GM19397 (cell line): ENCODE results near the gene ROBO1.

Experiments used
- ATAC-seq: cut with Tn5 transposase; IDR thresholded peaks from one replicate; pipeline ENCODE4 v1.9.1; 2021; ENCODE audit warnings: mild to moderate bottlenecking, moderate library complexity; ENCODE audit not compliant: unreplicated experiment

ROBO1 gene

DNA sequence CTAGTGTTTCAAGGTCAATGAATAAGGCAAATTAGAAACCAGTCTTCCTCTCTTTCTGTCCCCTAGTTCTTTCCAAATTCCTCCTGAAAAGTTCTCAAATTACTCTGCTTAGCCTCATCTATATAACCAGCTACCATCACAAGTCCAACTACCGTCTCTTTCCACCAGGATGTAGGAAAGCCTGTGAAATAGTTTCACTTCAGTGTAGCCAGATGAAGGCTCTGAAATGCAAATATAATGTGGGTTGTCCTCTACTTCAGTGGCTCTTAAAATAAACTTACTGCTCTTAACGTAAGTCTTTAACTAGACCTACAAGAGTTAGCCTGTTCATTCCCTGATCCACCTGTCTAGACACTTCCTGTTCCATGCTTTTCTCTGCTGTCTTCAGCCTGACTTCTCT is 827.7 kb downstream of the ROBO1 start:
- no peak for ATAC-seq

DNA sequence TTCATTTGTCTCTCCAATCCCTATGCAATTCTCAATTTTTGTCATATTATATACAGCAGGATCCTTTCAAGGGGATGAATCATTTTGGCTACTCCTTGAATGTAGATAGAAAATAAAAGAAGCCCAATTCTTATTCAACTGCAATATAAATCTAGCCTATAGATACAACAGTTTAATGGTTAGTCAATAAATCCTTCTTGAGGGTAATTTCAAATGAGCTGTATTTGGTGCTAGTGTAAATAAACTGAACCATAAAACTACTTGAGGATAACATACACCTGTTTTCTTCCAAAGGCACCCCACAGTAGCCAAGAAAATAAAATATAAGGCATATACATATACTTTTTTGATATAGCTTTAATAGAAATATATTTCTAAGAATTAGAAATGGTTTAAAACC is 830.3 kb downstream of the ROBO1 start:
- no peak for ATAC-seq

DNA sequence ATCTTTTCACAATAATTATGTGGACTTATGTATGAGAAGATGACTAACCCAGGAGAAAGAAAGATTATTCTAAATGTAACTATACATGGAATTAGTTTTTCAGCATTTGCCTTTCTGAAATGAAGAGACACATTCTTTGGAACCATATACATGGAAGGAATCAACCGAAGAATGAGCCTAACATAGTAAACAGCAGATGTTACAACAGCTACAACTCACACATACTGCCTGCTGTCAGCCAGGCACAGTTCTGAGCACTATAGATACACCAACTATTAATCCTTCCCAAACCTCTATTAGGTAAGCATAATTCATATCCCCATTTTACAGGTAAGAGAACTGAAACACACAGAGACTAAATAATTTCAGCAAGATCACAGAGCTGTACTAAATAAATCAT is 840.0 kb downstream of the ROBO1 start:
- ATAC-seq, result no peak

DNA sequence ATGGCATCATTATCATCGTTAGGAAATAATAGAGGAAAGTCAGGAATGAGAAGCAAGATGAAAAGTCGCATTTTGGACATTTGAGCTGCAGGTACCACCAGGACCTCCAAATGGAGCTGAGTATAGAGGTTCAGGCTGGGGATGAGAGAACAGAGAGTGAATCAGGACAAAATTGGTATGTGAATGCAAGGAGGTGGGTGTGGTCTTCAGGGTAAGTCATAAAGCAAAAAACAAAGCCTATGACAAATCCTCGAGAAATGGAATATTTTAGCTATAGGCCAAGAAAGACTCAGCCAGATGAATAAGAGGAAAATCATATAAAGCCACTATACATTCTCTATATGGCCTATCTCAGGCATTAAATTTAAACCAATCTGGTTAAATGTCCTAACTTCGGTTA is 841.3 kb downstream of the ROBO1 start:
- no peak for ATAC-seq

DNA sequence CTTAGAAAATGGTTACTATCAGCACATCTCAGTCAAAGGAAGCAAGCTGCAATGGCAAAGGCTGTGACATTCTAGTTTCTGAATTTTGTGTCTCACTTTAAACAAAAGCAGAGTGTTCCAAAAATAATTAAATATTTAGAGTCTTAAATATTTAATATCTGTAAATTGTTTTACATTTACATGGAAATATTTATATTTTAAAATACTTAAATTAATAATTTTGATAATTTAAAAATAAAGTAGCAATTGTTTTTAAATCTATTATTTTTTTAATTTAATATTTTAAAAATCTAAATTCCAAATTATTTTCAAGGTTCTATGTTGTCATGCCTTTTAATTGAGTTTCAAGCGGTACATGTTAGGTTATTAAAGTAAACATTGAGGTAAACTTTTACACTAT is 843.1 kb downstream of the ROBO1 start:
- ATAC-seq, result no peak

DNA sequence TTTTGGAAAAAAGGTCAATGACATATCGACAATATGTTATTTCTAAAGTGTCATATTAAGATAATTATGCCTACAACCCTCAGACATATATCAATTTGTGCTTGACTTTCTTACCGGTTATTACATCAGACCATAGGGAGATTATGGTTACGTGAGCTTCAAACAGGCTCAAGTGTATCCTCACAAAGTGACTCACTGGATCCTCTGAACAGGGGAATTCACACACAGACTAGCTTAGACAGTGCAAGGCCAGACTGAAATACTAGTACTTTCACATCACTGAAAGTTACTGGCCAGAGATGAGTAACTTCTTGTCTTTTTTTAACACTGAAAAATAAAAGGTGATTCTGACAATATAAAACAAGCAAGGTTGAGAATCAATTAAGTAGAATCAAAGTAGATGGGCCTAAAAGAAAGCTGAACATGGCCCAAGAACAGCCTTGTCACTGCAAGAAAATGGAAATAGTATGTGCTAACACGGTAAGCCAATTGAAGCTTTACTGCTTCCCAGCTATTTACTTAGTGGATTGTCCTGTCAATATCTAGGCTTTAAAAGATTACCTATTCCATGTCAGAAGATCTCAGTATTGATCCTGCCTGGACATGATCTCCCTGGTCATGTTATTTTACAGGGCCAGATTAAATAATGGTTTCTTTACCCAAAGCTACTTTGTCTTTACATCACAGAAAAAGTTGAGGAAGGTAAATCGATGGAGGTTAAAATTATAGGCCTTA is 848.6 kb downstream of the ROBO1 start:
- no peak for ATAC-seq

DNA sequence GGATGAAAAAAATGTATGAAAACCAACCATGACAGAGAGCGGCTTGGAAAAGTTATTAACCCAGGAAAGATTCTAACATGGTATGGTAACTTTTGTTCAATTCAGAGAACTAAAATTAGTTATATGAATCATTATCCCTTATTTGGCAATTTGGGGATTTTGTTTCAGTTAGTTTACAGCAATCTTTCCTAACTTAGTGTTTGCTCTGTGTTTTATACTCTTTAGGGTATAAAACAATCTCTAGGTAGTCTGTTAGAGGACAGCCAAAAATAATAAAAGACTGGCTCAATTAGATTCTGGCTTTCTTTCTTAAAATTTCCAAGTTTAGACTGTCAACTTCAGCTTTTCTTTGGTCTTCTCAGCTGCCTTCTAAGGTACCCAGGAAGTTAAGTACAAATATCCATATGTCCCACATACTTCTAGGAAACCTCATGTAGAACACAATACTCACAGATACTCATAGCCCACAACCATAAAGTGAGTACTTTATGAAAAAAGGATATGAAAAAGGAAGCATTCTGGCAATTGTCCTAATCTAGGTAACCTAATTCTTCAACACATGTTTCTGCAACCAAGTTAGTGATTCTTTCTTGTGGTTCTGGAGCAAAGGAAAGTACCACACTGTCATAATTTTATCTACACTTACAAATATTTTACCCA is 849.3 kb downstream of the ROBO1 start:
- ATAC-seq, result no peak

DNA sequence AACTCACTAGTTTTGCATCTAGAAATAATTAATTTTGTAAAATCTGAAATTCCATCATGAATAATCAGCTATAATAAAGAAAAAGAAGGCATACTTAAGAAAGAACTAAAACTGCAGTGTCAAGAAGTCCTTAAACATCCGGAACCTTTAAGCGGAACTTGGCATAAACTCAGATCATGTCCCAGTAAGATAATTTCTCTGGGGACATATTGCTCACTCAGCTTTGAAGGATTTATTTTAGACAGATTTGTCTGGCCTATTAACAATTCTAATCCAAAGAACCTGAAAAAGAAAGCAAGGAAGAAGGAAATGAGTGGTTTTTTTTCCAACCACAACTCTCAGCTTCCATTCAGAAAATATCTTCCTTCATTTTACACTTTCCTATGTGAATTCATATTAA is 850.3 kb downstream of the ROBO1 start:
- ATAC-seq, result no peak

DNA sequence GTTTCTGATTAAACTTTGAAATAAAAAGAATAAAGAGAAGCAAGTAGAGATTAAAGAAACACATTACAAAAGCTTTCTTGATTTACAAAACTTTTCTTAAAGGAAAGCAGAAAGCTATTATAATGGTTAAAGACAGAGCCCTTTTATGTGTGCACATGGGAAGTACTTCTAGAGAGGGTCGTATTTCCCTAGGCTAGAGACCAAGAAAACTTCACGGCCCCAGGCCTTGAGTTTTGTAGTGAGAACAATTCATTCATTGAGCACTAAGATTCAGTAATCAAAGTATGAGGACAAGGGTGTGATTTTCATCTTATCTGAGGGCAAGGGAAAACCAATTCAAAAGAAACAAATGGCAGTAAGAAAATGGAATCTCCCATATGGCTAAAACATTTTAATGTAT is 854.1 kb downstream of the ROBO1 start:
- ATAC-seq, result no peak

DNA sequence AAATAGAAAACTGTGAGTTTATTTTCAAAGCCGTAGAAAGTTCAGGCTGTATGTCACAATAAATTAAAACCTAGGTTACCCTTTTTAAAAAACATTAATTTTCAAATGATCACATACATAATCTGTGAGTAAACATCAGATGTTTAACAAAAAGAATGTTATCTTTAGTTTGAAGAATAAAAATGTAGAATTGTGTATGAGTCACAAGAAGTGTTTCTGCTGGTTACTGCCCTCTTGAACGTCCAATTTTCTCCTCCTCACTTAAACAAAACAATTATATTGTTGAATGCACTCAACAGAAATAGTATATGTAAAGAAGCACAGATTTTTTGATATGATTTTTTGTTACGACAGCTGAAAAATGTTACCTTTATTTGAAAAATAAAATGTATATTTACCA is 855.1 kb downstream of the ROBO1 start:
- no peak for ATAC-seq

DNA sequence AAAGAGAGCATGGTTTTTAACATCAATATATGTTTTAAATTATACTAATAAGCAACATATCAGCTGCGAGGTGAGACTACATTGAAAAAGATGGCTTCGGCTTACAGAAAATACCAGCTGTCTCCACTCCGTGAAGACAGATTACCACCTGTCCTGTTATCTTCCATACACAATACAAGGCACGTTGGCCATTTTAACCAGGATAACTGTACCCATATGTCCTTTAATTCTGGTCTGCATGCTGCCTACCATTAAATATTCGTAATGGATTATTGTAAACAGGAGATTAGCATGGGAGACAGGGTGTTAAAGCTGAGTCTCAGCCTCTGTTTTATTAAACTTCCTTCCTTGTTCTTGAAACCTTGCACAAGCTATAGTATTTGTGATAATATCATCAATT is 855.5 kb downstream of the ROBO1 start:
- no peak for ATAC-seq

DNA sequence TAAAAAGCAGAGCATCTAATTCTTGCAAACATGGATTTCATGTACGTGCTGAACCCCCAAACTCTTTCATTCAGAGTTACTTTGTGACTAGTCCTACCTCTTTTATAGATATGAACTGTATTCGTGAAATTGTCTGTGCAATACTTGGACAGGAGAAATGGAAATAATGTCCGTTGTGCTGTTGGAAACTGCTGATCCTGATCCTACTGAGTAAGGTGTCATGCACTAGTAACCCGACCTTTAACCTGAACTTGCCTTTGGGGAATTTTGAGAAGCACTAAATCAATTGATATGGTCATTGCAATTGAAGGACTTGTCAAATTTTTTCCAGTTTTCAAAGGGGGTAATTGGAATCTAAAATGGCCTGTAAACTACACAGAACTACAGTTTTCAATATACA is 856.4 kb downstream of the ROBO1 start:
- ATAC-seq, result no peak

DNA sequence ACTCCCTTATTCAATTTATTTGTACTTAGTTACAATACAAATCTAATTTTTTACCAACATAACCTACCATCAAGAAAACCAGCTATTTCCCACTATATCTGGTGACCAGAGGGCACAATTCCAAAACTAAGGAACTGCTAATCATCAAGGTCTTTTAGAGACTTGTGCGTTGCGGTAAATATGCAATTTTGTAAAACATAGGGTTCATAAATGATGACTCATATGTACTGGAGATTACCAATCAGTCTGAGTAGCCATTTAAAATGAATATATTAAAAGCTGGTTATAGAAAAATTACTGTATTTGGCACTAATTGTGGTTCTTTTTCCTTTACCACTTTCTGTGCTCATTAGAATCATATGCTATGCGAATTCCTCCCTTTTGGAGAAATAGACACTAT is 859.6 kb downstream of the ROBO1 start:
- ATAC-seq, result no peak

DNA sequence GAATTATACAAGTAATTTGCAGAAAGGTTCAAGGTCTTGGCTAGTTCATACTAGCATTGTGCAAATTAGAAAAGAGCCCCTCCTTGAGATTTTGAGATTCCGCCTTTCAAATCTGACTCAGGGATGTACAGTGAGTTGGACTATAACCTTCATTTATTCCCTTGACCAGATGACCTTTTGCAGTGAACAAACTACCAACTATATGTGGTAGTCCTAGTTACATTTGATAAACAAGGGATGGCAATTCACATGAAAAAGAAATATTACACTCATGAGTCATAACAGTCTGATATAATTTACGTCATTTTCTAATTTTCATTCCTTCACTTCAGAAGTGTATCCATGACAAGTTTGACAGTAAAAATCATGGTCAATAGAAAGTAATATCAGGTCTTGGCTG is 860.4 kb downstream of the ROBO1 start:
- ATAC-seq, result no peak

DNA sequence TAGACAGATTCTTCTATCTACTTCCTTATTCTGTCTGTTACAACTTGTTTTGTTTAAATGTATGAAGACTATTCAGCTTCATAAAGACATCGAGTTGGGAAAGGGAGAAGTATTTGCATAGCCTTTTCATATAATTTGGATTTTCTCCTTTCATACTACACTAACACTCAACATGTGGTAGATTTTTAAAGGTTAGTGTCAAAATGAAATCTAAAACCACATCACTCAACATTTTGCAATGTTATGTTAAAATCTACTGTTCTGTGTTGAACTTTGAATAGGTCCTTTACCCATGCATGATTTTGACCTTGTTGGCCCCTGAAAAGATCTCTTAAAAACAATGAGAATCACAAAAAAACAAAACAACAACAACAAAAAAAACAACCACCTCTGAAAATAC is 860.9 kb downstream of the ROBO1 start:
- ATAC-seq, result no peak

DNA sequence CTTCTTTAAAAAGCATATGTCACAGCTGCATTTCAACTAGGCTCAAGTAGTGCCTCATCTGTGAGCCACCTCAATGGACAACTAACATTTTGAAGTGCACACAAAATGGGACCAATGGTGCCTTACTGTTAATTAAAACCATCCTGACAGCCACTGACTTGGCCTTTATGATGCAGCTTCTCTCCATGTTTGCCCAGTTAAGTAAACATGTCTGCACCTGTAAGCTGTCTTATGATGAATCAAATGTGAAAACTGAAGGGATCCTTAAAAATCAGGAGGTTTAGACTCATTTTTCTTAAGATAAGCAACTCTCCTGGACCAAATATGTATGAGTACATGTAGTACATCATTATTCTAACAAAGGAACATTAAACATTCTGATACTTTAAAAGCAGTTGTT is 861.6 kb downstream of the ROBO1 start:
- ATAC-seq, result no peak

DNA sequence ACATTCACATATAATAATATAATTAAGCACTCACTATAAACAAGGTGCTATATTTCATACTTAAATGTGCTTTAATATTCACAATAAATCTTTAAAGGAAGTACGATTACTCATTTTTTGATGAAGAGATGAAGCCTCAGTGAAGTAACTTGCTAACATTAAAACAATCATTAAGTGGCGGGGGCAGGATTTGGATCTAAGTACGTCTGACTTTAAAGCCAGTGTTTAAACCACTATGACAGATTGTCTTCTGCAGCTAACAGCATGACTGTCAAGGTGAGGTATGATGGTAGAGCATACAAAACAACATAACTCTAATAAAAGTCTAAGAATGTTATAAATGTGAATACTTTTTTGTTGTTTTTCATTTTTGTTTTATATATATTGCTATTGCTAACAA is 862.1 kb downstream of the ROBO1 start:
- ATAC-seq, result no peak

DNA sequence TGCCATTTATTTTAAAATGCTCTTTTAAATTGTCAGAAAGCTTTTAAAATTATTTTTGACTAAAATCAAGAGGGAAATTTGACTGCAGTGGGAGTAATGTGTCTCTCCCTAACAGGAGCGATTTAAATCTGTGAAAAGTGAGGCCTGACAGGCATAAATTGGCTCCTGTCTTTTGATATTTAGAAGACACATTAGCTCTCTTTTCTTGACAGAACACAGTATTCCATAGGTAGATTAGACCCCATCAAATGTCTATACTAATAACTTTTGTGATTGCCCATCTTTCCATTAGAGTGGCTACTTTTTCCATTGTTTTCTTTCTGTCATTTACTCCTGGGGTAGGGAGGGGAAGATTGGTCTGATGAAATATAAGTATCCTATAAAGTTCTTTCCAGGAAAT is 866.3 kb downstream of the ROBO1 start:
- no peak for ATAC-seq

DNA sequence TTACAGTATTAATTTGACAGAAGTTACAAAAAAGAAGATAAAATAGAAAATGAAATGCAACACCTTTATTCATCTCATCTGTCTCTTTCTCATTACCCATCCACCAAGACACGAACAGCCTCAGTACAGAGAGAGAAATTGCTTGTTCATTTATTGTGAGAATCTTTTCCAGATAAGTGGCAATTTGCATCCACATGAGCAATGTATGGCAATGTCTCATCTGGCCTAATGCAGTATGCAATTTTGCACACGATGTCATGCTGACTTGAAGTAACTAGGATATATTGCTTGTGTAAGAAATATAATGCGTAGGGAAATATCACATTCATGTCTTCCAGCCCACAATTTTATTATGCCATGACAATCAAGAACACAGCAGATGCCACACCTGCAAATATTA is 866.9 kb downstream of the ROBO1 start:
- ATAC-seq, result no peak

DNA sequence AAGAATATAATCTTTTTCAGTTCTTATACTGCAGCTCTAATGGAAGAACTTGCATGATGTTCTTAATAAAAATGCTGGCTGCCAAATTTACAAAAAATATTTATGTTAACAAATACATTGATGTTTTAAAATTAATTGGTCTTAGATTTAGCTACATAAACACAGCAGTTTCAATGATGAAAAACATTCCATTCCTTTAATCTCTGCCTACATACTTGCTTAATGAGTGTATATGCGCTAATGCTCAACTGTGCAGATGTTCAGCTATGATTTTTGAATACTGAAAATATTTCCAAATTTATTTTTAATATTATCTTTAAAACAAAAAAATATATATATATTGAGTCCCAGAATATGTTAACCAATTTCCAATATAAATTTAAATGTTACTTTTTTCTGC is 867.4 kb downstream of the ROBO1 start:
- no peak for ATAC-seq

DNA sequence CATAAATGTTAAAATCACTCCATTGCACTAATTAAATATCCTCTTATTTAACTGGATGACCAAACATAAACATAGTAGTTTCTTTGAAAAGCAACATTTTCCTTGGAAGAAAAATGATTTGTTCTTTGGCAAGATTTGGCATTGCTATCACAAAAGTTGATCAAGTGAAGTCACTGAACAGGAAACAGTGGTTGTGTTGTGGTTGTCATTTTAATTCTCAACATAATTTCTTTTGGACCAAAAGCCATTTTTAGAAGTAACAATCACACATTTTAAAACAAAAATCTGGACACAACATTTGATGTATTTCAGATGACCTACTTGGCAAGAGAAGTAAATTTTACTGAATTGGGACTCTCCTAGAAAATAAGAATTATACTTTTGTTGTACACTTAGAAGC is 872.3 kb downstream of the ROBO1 start:
- no peak for ATAC-seq

DNA sequence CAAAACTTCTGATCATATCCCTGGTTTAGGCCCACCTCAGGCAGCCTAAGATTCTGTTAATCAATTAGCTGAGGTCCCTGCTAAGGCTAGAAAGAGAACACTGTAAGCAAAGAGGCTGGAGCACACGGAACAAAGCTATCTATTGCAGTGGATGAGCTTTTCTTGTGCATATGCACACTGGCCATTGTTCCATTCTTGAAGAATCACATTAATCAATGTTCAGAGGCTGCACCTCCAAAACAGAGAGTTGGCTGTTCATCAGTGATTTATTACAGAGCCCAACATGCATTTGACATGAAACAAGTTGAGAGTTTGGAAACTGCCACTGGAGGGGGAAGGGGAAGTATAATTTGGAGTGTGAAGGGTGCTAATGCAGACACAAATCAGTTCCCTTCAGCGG is 873.0 kb downstream of the ROBO1 start:
- no peak for ATAC-seq

DNA sequence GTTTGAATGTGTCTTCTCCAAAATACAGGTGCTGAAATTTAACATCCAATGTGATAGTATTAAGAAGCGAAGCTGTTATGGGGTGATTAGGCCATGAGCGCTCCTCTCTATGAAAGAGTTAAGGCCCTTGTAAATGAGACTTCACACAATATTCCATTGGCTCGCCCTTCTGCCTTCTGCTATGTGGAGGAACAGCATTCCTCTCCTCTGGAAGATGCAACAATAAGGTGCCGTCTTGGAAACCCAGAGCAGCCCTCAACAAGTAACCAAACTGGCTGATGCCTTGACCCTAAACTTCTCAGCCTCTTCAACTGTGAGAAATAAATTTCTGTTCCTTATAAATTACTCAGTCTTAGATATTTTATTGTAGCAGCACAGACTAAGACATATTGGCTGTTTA is 874.6 kb downstream of the ROBO1 start:
- no peak for ATAC-seq
